PC-9 (cell line): ENCODE data around the gene BTN2A1. TPM values are rescaled to one million over a fixed set of nuclear protein-coding genes. Genes with fewer than 3 reads are reported as not detected.

Experiments used
- BruUV-seq: library from RNA; stranded (reverse); fragments of 400-500 nt; replicated peaks from 2 replicates; lab custom pipeline; 2021; lab: Mats Ljungman, UMichigan
- CTCF ChIA-PET: fragments of 300-600 bp; sonication (Branson Sonifier 250); formaldehyde crosslinking; loops from one replicate; lab custom pipeline; 2022; ENCODE audit warnings: antibody characterized with exemption; lab: Charles Lee
- POLR2A ChIA-PET: fragments of 300-600 bp; sonication (Branson Sonifier 250); formaldehyde crosslinking; loops from one replicate; lab custom pipeline; 2022; ENCODE audit warnings: antibody characterized with exemption; ENCODE audit not compliant: unreplicated experiment; lab: Charles Lee
- DNase-seq, 2 experiments: peaks; one replicate each; pipeline versions ENCODE4 v3.0.0 to v3.0.0-alpha.2; 2015 to 2022; ENCODE audit warnings: mixed read lengths in 1 of 2
- H2AFZ ChIP-seq: fragments of 200-600 bp; sonication (generic); 2 replicates; pipeline ENCODE4 v1.8.1; 2017; ENCODE audit warnings: antibody characterized with exemption
- H3F3A ChIP-seq: fragments of 200-600 bp; sonication (generic); 2 replicates; pipeline ENCODE4 v1.8.1; 2017; ENCODE audit warnings: antibody characterized with exemption, mild to moderate bottlenecking, low read depth; ENCODE audit not compliant: insufficient read depth
- H3K27ac ChIP-seq: fragments of 200-600 bp; sonication (generic); 2 replicates; pipeline ENCODE4 v1.6.1; 2016; ENCODE audit warnings: mixed run types
- H3K27me3 ChIP-seq: fragments of 200-600 bp; sonication (generic); 2 replicates; pipeline ENCODE4 v1.6.1; 2016; ENCODE audit warnings: low read depth, mixed run types; ENCODE audit not compliant: insufficient read depth
- H3K36me3 ChIP-seq: fragments of 200-600 bp; sonication (generic); 2 replicates; pipeline ENCODE4 v1.6.1; 2016; ENCODE audit warnings: low read depth, mixed run types
- H3K4me1 ChIP-seq: fragments of 200-600 bp; sonication (generic); replicated peaks from 2 replicates; pipeline ENCODE4 v1.6.1; 2016; ENCODE audit warnings: mixed run types; ENCODE audit not compliant: insufficient read depth
- H3K4me2 ChIP-seq: fragments of 200-600 bp; sonication (generic); 2 replicates; pipeline ENCODE4 v1.6.1; 2017; ENCODE audit warnings: mixed run types
- H3K4me3 ChIP-seq: fragments of 200-600 bp; sonication (generic); 2 replicates; pipeline ENCODE4 v1.6.1; 2016; ENCODE audit warnings: mixed run types
- H3K79me2 ChIP-seq: fragments of 200-600 bp; sonication (generic); 2 replicates; pipeline ENCODE4 v1.6.1; 2017; ENCODE audit warnings: low read depth, mixed run types
- H3K9me2 ChIP-seq: fragments of 200-600 bp; sonication (generic); 2 replicates; pipeline ENCODE4 v1.8.1; 2017; ENCODE audit warnings: mild to moderate bottlenecking; ENCODE audit not compliant: insufficient read depth
- H3K9me3 ChIP-seq: fragments of 200-600 bp; sonication (generic); 2 replicates; pipeline ENCODE4 v1.8.1; 2016; ENCODE audit warnings: low read depth; ENCODE audit not compliant: insufficient read depth
- H4K20me1 ChIP-seq: fragments of 200-600 bp; sonication (generic); 2 replicates; pipeline ENCODE4 v1.8.1; 2017; ENCODE audit not compliant: insufficient read depth
- CTCF ChIP-seq: fragments of 200-600 bp; sonication (generic); conservative IDR thresholded peaks from 2 replicates; pipeline ENCODE4 v1.6.1; 2017; ENCODE audit warnings: mixed run types, antibody characterized with exemption, mild to moderate bottlenecking, moderate library complexity
- EZH2 ChIP-seq: fragments of 200-600 bp; sonication (generic); IDR thresholded peaks from 2 replicates; pipeline ENCODE4 v1.8.0; 2017; ENCODE audit warnings: antibody characterized with exemption, low read depth
- intact Hi-C: fragments of 100-400 bp; cut with micrococcal nuclease; formaldehyde crosslinking; loops from one replicate; pipeline ENCODE4 v1.10.0; 2022; ENCODE audit not compliant: unreplicated experiment
- total RNA-seq: library from RNA; stranded (reverse); gene quantifications from 2 replicates; pipeline ENCODE4 v1.2.3, GENCODE V29; 2021

BTN2A1 gene
- total RNA-seq, 1 experiment from 2014 or later, result 19.5 TPM

GRCh38 chr6:26494117-26494516, 36.4 kb downstream of the BTN2A1 start:
- no peak overlapping the region for H3K27ac ChIP-seq
- H3K4me2 ChIP-seq, result no peak overlapping the region
- H3K79me2 ChIP-seq, result no peaks in the 10 kb centered on the region
- no TSS peak for BruUV-seq
- no peaks in the 10 kb centered on the region for H3K4me1 ChIP-seq
- no peaks in the 10 kb centered on the region for H3F3A ChIP-seq
- intact Hi-C loops, result no loop called here
- H2AFZ ChIP-seq, result no peak overlapping the region
- no peak overlapping the region for H3K4me3 ChIP-seq
- H3K9me3 ChIP-seq, result no peaks in the 10 kb centered on the region
- H4K20me1 ChIP-seq, result no peaks in the 10 kb centered on the region
- H3K9me2 ChIP-seq, result no peaks in the 10 kb centered on the region
- no peak for TF ChIP-seq EZH2
- TF ChIP-seq CTCF, result no peak
- no peaks in the 10 kb centered on the region for H3K36me3 ChIP-seq
- no peak for DNase-seq
- POLR2A ChIA-PET, result no interaction called here
- CTCF ChIA-PET, result no interaction called here
- H3K27me3 ChIP-seq, result no peaks in the 10 kb centered on the region

DNA sequence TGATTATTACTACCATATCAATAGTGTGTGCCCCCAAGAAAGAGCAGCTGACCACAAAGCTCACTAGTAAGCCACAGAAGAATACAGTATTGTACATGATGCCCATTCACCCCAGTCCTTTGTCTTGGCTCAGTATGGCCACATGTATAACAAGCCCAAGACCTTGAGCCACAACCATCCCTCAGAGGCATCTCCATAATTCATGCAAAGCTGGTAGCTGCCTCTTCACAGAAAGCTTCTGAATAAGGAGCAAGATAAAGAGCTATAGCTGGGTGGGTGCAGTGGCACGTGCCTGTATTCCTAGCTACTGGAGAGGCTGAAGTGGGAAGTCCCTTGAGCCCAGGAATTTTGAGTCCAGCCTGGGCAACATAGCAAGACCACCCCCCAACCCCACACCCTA, 37.5 kb downstream of the BTN2A1 start:
- Histone ChIP-seq H3K79me2 (no peaks in the 10 kb centered on the region), H3K9me2 (no peaks in the 10 kb centered on the region), H3F3A (no peaks in the 10 kb centered on the region), H2AFZ (no peak overlapping the region), H3K4me3 (no peak overlapping the region), H3K36me3 (no peaks in the 10 kb centered on the region), H3K9me3 (no peaks in the 10 kb centered on the region), H3K27me3 (no peaks in the 10 kb centered on the region), H3K4me2 (no peak overlapping the region), H3K4me1 (no peaks in the 10 kb centered on the region), H3K27ac (no peak overlapping the region), H4K20me1 (no peaks in the 10 kb centered on the region)
- TF ChIP-seq EZH2 (no peak), CTCF (no peak)
- no peak for DNase-seq
- no TSS peak for BruUV-seq
- ChIA-PET CTCF (interaction anchor here (0.6 kb wide), 2 partner anchors 76 to 1066 kb away, joined by 3 to 5 read pairs; no protein-coding TSS in a partner anchor), POLR2A (interaction anchor here (0.5 kb wide), 1 partner anchor 9 kb away, joined by 10 read pairs; no protein-coding TSS in a partner anchor)
- intact Hi-C loops, result no loop called here

DNA sequence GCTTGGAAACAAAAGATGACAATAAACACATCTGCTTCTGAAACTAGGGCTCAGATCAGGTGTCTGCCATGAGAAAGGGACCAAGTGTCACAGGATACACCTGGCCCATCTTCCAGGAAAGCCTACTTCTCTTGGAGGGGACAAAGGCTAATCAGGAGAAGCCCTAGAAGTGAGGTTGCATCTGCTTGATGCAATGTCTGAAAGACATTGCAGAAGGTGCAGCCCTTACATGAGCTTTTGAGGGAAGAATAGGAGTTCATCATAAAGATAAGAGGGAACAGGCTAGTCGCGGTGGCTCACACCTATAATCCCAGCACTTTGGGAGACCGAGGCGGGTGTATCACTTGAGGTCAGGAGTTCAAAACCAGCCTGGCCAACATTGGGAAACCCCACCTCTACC, 39.9 kb downstream of the BTN2A1 start:
- Histone ChIP-seq H3K79me2 (no peaks in the 10 kb centered on the region), H3K36me3 (no peaks in the 10 kb centered on the region), H3K9me2 (no peaks in the 10 kb centered on the region), H3K4me2 (no peak overlapping the region), H3K27ac (no peak overlapping the region), H2AFZ (no peak overlapping the region; the same call in 1 of the 2 replicates), H3K27me3 (no peaks in the 10 kb centered on the region), H3K4me1 (no peaks in the 10 kb centered on the region), H4K20me1 (no peaks in the 10 kb centered on the region), H3F3A (no peaks in the 10 kb centered on the region), H3K4me3 (no peak overlapping the region), H3K9me3 (no peaks in the 10 kb centered on the region)
- no peak for DNase-seq
- no TSS peak for BruUV-seq
- TF ChIP-seq EZH2, result no peak
- TF ChIP-seq CTCF, result no peak
- intact Hi-C loops, result no loop called here
- CTCF ChIA-PET, result interaction anchor here (0.6 kb wide), 1 partner anchor 1183 kb away, joined by 4 read pairs; no protein-coding TSS in a partner anchor
- POLR2A ChIA-PET, result interaction anchor here (0.5 kb wide), 1 partner anchor 40 kb away, joined by 3 read pairs; the partner anchor contains the start of gene HMGN4
